HG03558 (cell line): ENCODE results near the gene ERH.
"Not testable (repeated sequence)": the region's sequence is repeated elsewhere in the genome, so short reads cannot be mapped to it uniquely, and the experiment has no call there.

Source experiments
- ATAC-seq: cut with Tn5 transposase; IDR thresholded peaks from one replicate; pipeline ENCODE4 v1.9.1; 2021; ENCODE audit warnings: moderate number of reproducible peaks; ENCODE audit not compliant: unreplicated experiment; ENCODE audit errors: extremely low read depth

ERH gene

DNA sequence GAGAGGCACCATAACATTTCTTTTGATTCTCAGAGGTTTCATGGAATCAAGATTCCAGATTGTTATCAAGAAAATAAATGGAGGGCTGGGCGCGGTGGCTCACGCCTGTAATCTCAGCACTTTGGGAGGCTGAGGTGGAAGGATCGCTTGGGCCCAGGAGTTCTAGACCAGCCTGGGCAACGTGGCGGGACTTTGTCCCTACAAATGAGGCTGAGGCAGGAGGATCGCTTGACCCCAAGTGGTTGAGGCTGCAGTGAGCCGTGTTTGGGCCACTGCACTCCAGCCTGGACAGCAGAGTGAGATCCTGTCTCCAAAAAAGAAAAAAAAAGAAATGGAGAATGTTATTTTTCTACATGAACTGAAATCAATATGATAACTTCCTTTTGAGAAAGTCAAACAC is 1.7 kb upstream of the ERH start:
- ATAC-seq: no peak

DNA sequence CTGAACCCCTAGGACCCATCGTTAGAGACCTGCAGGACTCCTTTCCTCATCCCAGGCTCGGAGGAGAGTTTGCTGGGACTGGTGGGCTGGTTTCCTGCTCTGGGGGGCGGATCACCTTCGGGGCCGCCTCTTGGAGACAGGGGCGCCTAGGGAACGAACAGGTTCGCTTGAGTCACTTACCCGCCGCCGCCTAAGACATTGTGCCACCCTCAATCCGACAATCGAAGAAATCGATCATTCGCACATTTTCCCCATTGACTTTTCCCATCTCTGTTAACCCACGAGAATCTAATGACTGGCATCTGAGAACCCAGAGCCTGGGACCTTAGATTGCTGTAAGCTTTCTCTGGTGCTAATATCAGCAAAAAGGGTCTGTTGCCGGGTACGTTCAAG is 715 bp upstream of the ERH start:
- ATAC-seq: no peak

DNA sequence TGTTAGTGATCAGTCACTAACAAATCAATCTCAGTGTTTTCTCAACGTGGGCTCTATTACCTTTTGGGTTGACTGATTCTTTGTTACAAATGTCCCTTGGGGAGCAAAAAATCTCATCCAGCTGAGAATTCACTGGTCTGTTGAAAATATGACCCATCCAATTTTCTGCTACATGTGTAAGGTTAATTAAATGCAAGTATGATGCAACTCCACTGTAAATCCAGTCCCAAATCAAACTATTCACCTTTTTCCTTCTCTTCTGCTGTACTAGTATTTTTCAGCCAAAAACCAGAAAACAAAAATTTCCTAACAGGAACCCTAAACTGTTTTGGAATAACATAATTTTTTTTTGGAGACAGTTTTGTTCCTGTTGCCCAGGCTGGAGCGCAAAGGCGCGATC is 2.2 kb downstream of the ERH start:
- ATAC-seq: no peak

DNA sequence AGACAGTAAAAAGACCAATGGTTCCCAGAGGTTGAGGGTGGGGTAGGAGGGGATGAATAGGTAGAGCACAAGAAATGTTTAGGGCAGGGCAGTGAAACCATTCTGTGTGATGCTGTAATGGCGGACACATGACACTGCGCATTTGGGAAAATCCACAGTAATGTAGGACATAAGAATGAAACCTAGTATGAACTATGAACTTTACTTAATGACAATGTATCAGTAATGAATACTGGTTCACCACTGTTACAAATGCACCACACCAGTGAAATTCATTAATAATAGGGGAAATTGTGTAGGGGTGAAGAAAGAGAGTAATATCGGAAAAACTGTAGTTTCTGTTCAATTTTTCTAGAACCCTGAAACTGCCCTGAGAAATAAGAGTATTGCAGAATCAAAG is 5.6 kb downstream of the ERH start:
- no peak for ATAC-seq

DNA sequence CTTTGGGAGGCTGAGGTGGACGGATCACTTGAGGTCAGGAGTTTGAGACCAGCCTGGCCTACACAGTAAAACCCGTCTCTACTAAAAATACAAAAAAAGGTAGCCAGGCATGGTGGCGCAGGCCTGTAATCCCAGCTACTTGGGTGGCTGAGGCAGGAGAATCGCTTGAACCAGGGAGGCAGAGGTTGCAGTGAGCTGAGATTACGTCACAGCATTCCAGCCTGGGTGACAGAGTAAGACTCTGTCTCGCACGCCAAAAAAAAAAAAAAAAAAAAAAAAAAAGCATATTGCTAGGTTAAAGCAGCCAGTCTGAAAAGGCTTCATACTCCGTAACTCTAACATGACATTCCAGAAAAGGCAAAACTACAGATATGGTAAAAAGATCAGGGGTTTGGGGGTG is 6.7 kb downstream of the ERH start:
- ATAC-seq: not testable (repeated sequence)

DNA sequence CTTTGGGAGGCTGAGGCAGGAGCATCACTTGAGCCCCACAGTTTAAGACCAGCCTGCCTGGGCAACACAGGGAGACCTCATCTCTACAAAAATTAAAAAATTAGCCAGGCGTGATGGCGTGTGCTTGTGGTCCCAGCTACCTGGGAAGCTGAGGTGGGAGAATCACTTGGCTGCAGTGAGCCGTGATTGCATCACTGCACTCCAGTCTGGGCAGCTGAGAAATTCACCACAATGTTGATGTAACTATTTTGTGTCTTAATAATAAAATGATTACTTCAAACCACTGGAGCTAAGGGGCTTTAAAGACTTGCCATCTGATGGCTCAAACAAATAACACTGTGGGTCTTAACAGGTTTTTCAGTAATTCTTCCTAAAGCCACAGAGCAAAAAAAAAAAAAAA is 10.8 kb downstream of the ERH start:
- ATAC-seq: no peak

DNA sequence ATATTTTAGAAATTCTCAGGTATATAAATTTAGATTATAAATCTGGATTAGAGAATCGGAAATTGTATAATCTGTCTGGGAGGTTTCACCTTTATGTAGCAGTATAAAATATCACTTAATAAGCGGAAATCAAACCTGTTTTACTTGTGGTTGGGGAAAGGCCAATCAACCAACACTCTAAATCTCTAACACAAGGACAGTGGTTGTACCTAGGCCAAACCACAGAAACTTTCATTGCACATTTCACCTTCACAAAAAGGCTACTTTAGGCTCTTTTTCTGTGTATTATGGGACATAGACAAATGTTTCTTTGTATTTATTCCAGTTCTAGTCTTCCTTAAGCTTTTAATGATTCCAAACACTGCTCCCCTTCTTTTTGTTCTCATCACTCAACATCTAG is 19.8 kb downstream of the ERH start:
- ATAC-seq: no peak

DNA sequence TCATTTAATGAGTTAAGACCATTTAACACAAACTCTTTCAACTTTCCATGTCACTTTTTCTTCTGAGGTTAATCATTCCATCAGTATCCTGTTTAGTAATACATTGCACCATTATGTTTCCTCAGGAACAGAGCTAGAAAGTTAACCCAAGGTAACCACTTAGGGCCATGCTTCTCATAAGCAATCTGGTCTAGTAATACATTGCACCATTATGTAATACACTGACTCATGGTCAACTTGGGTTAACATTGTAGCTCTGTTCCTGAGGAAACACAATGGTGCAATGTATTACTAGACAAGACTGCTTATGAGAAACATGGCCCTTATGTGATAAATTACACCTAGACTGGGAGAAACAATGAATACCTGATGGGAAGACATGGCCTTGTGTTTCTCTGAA is 21.7 kb downstream of the ERH start:
- ATAC-seq: no peak

DNA sequence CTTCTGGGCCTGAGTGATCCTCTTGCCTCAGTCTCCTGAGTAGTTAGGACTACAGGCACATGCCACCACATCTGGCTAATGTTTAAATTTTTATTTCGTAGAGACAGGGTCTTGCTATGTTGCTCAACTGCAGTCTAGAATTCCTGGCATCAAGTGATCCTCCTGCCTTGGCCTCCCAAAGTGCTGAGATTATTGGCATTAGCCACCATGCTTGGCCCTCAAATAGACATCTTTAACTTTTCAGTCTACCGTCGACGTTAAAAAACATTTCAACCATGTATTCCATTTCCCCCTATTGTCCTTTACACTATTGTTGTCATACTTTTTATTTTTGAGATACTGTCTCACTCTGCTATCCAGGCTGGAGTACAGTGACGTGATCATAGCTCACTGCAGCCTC is 22.4 kb downstream of the ERH start:
- ATAC-seq: no peak

DNA sequence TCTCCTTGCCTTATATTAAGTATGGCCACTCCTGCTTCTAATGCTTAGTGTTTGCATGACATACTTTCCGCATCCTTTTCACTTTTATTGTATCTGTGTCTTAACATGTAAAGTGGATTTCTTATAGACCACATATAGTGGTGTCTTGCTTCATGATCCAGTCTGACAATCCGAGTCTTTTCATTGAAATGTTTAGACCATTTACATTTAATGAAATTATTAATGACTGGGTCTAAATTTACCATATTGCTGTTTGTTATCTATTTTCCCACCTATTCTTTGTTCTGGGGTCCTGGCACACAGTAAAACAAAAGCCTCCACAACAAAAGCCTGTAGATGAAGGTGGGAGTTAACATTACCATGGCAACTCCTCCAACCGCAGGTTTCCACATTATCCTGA is 22.9 kb downstream of the ERH start:
- ATAC-seq: no peak

DNA sequence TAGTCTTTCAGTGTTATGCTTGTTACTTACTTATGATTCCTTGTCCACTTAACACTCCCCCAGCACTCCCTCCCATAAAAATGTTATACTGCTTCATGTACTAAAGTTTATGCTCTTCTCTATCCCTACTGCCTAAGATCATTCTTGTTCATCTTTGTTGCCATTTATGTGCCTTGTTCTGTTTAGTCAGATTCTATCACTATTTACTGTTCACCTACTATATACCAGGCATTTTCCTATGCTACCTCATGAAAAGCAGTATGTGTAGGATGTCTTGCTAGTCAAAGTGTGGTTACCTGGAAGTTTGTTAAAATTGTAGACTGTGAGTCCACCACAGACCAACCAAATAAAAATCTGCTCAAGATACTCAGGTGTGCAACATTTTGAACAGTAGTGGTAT is 23.9 kb downstream of the ERH start:
- ATAC-seq: no peak

DNA sequence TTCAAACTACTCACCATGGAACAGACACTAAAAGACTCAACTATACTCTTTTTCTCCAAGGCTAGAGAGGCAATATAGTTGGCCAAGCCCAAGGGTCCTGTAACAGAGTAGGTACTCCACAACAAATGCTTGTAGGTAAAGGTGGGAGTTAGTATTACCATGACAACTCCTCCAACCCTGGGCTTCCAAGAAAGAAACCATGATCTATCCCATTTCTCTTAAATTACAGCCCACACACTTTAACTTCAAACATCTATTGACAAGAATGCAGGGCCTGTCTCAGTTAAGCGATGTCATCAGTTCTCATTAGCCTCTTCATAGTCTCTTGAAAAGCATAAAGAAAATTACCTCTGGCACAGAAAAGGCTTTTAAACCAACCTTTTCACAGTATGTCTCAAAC is 25.0 kb downstream of the ERH start:
- no peak for ATAC-seq

DNA sequence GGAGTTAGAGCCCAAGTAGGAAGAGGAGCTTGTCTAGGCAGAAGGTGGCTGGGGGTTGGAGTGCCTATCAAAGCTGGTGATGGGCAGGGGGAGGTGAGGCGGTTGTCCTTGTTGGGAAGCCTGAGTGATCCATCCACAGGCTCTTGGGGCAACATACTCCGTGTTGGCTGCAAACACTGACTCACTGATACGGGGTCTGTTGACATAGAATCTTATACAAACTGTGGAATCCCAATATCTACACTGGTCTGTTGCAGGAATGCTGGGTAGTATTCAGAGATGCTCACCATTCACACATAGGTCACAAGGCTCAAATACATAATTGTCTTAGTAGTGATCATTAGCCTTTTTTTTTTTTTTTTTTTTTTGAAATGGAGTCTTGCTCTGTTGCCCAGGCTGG is 26.0 kb downstream of the ERH start:
- no peak for ATAC-seq

DNA sequence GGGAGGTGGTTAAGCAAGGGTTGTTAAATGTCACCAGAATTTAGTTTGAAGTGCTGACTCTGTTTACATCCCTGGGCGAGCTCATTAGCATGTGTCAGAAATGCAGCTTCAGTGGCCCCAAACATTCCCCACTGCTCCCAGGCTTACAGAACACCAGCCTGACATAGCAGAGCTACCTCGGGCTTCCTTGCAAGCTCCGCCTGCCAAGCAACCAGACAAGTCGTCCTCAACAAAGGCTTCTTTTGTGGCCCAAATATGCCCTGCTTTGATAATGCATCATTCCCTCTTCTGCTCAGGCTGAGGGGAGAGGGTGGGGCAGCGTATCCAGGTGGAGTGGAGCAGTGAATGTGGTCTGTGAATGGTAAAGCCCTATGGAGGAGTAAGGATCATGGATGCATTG is 28.0 kb downstream of the ERH start:
- no peak for ATAC-seq

DNA sequence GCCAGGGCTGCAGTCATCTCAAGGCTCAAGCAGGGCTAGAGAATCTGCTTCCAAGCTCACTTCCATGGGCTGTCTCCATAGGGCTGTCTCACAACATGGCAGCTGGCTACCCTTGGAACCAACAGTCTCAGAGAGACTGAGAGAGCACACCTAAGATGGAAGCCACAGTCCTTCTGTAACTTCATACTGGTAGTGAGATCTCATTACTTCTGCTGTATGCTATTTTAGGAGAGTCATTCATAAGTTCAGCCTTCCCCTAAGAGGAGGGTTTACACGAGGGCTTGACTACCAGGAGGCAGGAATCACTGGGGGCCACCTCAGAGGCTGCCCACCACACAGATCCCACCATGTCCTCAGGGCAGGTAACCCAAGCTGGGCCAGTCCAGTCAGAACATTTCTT is 29.7 kb downstream of the ERH start:
- ATAC-seq: no peak

DNA sequence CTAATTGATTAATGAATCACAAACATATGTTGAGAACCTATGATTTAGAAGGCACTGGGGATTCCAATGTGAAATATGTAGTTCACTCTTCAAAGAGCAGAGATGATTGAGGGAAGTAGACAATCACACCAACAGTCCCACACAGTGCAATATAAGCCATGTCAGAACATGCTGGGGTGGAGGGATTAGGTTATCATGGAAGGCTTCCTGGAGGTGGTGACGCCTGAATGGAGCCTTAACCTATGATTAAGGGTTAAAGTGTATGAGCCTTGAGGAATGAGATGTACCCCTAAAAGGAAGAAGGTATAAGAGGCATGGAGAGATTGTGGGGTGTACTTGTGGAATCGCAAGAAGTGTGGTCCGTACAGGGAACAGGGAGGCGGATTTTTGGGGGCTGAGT is 31.3 kb downstream of the ERH start:
- no peak for ATAC-seq

DNA sequence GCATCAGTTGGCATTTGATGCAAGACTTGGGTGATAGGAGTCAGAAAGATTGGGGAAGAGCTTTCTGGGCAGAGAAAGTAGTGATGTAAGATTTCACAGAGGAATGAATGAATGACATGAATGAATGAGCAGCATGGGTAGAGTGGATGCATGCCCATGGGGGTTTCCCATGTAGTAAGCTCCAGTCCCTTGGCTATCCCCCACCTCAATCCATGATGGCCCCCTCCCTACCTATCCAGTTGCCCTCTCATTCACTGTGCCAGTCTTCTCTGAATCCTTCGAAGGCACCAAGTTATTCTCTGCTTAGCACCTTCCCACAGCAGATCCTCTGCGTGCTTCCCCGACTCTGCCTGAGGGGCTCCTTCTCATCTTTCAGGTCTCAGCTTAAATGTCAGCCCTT is 32.0 kb downstream of the ERH start:
- ATAC-seq: no peak

DNA sequence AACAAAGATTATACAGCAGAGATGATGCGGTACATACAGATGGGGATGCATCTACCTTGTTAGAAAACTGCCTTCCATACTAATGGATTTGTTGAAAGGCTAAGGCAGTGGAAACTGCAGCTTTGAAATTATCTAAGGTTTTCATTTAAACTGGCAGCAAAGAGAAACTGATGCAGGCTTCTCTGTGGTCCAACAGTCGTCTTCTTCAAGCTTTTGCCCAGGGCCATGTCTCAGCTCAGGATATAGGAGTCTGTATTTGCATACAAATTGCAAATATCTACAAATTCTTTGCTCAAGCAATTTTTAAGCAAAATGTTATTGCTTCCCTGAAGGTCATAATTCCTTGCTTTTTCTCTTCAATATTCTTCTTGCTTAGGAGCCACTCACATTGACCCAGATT is 33.7 kb downstream of the ERH start:
- ATAC-seq: no peak

DNA sequence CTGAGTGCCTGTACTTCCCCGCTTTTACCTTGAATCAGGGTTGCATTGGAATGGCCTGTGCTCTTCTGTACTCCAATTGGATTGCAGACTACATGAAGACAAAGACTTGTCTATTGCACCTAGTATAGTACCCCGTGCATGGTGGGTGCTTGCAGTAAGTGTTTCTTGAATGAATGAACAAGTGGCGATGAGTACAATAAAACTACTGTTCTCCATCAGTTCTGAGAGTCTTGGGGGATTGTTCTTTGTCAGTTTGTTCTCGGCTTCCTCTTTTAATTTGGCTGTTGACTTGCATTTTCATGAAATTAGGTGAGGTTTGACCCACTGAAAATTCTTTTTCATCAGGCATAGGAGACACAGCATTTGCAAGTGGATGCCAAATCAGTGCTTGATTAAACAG is 34.1 kb downstream of the ERH start:
- no peak for ATAC-seq

DNA sequence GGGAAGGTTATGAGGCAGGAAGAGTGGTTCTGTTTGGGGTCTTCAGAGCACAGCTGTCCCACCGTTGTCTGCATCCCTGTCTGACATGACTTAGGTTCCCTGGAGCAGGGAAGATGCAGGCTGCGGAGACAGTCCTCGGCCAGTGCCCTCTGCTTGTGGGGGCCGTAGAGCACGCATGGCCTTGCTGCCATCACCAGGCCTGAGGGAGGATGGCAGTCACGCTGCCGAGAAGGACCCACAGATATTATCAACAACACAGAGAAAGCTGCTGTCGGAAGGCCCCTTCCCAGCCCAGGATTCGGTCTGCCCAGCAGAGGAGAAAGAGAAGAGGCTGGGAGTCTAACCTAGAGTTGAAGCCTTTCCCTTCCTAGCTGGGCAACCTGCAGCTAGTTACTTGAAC is 35.0 kb downstream of the ERH start:
- ATAC-seq: no peak

DNA sequence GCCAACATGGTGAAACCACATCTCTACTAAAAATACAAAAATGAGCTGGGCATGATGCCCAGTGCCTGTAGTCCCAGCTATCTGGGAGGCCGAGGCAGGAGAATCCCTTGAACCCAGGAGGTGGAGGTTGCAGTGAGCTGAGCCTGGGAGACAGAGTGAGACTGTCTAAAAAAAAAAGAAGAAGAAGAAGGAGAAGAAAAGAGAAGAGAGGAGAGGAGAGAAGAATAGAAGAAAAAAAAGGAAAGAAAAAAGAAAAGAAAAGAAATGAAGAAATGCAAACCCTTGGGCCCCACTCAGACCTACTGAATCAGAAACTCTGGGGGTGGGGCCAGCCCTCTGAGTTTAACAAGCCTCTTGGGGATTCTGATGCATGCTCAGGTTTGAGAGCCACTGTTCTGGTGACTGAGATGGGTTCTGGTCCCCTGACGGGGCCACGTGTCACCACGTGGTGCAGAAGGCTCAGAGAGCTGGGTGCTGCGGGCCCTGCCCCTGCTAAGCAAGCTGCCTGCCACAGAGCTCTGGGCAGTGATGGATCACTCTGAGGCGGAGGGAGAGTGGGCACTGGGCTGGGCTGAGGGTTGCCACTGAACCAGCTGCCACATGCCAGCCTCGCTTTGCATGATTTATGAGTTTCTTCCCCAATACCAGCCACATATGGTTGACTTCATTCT is 37.5 kb downstream of the ERH start:
- ATAC-seq: no peak

DNA sequence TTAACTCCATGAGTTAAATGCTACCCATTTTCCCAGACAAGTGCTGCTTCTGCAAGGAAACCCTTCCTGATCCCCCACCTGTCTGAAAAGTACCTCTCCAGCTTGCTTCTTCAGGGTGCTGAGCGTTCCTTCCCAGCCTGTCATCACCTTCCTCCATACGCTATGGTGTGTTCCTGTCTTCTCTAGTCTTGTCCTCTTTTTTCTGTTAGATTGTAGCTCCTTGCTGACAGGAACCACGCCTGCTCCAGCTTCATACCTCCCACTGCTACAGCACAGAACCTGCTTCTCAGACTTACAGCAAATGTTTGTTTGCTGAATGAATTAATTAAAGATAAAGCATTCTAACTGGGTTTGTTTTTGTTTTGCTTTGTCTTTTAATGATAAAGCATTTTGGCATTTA is 39.1 kb downstream of the ERH start:
- ATAC-seq: no peak
